ENCODE data around the gene RPS4Y1.

DNA sequence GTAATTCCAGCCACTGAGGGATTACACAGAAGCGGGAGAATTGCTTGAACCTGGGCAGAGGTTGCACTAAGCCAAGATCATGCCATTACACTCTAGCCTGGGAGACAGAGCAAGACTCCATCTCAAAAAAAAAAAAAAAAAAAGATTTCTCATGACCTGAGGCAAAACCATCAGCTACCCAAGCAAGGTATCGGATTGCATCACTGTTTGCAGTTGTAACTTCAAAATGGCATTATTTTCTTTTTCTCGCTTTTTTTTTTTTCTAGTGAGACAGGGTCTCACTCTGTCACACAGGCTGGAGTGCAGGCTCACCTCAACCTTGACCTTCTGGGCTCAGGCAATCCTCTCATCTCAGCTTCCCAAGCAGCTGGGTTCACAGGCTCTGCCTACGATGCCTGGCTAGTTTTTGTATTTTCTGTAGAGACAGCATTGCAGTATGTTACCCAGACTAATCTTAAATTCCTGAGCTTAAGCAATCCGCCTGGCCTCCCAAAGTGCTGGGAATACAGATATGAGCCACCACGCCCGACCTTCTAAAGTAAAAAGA is 44.4 kb upstream of the RPS4Y1 start:
- TF ChIP-seq, protein P1, sequence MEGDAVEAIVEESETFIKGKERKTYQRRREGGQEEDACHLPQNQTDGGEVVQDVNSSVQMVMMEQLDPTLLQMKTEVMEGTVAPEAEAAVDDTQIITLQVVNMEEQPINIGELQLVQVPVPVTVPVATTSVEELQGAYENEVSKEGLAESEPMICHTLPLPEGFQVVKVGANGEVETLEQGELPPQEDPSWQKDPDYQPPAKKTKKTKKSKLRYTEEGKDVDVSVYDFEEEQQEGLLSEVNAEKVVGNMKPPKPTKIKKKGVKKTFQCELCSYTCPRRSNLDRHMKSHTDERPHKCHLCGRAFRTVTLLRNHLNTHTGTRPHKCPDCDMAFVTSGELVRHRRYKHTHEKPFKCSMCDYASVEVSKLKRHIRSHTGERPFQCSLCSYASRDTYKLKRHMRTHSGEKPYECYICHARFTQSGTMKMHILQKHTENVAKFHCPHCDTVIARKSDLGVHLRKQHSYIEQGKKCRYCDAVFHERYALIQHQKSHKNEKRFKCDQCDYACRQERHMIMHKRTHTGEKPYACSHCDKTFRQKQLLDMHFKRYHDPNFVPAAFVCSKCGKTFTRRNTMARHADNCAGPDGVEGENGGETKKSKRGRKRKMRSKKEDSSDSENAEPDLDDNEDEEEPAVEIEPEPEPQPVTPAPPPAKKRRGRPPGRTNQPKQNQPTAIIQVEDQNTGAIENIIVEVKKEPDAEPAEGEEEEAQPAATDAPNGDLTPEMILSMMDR (IDR thresholded peaks at IDR 0.05): no peak
- no peak for TF ChIP-seq EP300 (IDR thresholded peaks at IDR 0.05)

Data from stomach (tissue), 4 donors.